ENCODE results near the gene HLA-DMB. TPM values are rescaled to one million over a fixed set of nuclear protein-coding genes. Genes with fewer than 3 reads are reported as not detected.

HLA-DMB gene
- total RNA-seq, 1 experiment from 2014 or later, result 1.1 TPM

DNA sequence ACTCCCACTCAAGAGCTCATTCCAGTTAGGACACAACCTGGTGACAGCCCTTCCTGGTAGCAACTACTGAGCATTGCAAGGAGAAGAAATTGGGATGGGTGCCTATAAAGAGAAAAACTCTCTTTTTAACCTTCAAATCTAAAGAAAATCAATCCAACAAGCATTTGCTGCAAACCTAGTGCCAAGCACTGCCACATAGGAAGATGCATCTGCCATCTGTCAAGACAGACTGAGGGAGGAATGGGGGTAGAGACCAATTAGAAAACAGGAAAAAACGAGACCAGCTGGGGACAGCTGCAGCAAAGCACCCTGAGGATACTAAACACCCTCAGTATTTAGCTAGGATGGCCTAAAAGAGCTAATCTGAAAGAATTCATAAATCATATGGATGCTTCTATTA lies 27.9 kb downstream of the HLA-DMB start:
- Mint-ChIP-seq H3K4me3 (no peak overlapping the region), H3K27ac (no peak overlapping the region), H3K4me1 (no peaks in the 10 kb centered on the region), H3K36me3 (no peaks in the 10 kb centered on the region), H3K27me3 (ENCODE audit: low read depth) (peaks cover 18% of the 10 kb centered on the region), H3K9me3 (no peaks in the 10 kb centered on the region)
- ChIA-PET POLR2A (no interaction called here), CTCF (interaction anchor here (0.8 to 3.6 kb wide), 8 partner anchors 19 to 717 kb away, joined by 3 to 35 read pairs (median 6); partner anchors contain the start of genes HLA-DMA and TAP2)
- TF ChIP-seq, protein P1, sequence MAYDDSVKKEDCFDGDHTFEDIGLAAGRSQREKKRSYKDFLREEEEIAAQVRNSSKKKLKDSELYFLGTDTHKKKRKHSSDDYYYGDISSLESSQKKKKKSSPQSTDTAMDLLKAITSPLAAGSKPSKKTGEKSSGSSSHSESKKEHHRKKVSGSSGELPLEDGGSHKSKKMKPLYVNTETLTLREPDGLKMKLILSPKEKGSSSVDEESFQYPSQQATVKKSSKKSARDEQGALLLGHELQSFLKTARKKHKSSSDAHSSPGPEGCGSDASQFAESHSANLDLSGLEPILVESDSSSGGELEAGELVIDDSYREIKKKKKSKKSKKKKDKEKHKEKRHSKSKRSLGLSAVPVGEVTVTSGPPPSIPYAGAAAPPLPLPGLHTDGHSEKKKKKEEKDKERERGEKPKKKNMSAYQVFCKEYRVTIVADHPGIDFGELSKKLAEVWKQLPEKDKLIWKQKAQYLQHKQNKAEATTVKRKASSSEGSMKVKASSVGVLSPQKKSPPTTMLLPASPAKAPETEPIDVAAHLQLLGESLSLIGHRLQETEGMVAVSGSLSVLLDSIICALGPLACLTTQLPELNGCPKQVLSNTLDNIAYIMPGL (CRISPR knock-in tag; IDR thresholded peaks at IDR 0.05), result no peak
- TF ChIP-seq, protein P2, sequence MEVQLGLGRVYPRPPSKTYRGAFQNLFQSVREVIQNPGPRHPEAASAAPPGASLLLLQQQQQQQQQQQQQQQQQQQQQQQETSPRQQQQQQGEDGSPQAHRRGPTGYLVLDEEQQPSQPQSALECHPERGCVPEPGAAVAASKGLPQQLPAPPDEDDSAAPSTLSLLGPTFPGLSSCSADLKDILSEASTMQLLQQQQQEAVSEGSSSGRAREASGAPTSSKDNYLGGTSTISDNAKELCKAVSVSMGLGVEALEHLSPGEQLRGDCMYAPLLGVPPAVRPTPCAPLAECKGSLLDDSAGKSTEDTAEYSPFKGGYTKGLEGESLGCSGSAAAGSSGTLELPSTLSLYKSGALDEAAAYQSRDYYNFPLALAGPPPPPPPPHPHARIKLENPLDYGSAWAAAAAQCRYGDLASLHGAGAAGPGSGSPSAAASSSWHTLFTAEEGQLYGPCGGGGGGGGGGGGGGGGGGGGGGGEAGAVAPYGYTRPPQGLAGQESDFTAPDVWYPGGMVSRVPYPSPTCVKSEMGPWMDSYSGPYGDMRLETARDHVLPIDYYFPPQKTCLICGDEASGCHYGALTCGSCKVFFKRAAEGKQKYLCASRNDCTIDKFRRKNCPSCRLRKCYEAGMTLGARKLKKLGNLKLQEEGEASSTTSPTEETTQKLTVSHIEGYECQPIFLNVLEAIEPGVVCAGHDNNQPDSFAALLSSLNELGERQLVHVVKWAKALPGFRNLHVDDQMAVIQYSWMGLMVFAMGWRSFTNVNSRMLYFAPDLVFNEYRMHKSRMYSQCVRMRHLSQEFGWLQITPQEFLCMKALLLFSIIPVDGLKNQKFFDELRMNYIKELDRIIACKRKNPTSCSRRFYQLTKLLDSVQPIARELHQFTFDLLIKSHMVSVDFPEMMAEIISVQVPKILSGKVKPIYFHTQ (CRISPR knock-in tag; IDR thresholded peaks at IDR 0.05), result no peak
- TF ChIP-seq PRRX2 (CRISPR knock-in tag; IDR thresholded peaks at IDR 0.05) (no peak), GRHL2 (CRISPR knock-in tag; IDR thresholded peaks at IDR 0.05; ENCODE audit: insufficient replicate concordance, severe bottlenecking) (no peak), IRF2 (CRISPR knock-in tag; IDR thresholded peaks at IDR 0.05; ENCODE audit: borderline replicate concordance, low read depth) (no peak), ZNF232 (CRISPR knock-in tag; IDR thresholded peaks at IDR 0.05) (no peak), TP53 (CRISPR knock-in tag; IDR thresholded peaks at IDR 0.05) (no peak), TEAD1 (CRISPR knock-in tag; IDR thresholded peaks at IDR 0.05) (no peak), OVOL2 (CRISPR knock-in tag; IDR thresholded peaks at IDR 0.05; ENCODE audit: borderline replicate concordance) (no peak), JUN (CRISPR knock-in tag; IDR thresholded peaks at IDR 0.05) (no peak)
- TF ChIP-seq, protein P3, sequence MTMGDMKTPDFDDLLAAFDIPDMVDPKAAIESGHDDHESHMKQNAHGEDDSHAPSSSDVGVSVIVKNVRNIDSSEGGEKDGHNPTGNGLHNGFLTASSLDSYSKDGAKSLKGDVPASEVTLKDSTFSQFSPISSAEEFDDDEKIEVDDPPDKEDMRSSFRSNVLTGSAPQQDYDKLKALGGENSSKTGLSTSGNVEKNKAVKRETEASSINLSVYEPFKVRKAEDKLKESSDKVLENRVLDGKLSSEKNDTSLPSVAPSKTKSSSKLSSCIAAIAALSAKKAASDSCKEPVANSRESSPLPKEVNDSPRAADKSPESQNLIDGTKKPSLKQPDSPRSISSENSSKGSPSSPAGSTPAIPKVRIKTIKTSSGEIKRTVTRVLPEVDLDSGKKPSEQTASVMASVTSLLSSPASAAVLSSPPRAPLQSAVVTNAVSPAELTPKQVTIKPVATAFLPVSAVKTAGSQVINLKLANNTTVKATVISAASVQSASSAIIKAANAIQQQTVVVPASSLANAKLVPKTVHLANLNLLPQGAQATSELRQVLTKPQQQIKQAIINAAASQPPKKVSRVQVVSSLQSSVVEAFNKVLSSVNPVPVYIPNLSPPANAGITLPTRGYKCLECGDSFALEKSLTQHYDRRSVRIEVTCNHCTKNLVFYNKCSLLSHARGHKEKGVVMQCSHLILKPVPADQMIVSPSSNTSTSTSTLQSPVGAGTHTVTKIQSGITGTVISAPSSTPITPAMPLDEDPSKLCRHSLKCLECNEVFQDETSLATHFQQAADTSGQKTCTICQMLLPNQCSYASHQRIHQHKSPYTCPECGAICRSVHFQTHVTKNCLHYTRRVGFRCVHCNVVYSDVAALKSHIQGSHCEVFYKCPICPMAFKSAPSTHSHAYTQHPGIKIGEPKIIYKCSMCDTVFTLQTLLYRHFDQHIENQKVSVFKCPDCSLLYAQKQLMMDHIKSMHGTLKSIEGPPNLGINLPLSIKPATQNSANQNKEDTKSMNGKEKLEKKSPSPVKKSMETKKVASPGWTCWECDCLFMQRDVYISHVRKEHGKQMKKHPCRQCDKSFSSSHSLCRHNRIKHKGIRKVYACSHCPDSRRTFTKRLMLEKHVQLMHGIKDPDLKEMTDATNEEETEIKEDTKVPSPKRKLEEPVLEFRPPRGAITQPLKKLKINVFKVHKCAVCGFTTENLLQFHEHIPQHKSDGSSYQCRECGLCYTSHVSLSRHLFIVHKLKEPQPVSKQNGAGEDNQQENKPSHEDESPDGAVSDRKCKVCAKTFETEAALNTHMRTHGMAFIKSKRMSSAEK (CRISPR knock-in tag; IDR thresholded peaks at IDR 0.05; ENCODE audit: borderline replicate concordance), result no peak
- TF ChIP-seq, protein P4, sequence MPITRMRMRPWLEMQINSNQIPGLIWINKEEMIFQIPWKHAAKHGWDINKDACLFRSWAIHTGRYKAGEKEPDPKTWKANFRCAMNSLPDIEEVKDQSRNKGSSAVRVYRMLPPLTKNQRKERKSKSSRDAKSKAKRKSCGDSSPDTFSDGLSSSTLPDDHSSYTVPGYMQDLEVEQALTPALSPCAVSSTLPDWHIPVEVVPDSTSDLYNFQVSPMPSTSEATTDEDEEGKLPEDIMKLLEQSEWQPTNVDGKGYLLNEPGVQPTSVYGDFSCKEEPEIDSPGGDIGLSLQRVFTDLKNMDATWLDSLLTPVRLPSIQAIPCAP (CRISPR knock-in tag; IDR thresholded peaks at IDR 0.05), result no peak
- TF ChIP-seq, protein P5, sequence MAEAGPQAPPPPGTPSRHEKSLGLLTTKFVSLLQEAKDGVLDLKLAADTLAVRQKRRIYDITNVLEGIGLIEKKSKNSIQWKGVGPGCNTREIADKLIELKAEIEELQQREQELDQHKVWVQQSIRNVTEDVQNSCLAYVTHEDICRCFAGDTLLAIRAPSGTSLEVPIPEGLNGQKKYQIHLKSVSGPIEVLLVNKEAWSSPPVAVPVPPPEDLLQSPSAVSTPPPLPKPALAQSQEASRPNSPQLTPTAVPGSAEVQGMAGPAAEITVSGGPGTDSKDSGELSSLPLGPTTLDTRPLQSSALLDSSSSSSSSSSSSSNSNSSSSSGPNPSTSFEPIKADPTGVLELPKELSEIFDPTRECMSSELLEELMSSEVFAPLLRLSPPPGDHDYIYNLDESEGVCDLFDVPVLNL (CRISPR knock-in tag; IDR thresholded peaks at IDR 0.05; ENCODE audit: borderline replicate concordance, low read depth), result no peak
- TF ChIP-seq, protein P6, sequence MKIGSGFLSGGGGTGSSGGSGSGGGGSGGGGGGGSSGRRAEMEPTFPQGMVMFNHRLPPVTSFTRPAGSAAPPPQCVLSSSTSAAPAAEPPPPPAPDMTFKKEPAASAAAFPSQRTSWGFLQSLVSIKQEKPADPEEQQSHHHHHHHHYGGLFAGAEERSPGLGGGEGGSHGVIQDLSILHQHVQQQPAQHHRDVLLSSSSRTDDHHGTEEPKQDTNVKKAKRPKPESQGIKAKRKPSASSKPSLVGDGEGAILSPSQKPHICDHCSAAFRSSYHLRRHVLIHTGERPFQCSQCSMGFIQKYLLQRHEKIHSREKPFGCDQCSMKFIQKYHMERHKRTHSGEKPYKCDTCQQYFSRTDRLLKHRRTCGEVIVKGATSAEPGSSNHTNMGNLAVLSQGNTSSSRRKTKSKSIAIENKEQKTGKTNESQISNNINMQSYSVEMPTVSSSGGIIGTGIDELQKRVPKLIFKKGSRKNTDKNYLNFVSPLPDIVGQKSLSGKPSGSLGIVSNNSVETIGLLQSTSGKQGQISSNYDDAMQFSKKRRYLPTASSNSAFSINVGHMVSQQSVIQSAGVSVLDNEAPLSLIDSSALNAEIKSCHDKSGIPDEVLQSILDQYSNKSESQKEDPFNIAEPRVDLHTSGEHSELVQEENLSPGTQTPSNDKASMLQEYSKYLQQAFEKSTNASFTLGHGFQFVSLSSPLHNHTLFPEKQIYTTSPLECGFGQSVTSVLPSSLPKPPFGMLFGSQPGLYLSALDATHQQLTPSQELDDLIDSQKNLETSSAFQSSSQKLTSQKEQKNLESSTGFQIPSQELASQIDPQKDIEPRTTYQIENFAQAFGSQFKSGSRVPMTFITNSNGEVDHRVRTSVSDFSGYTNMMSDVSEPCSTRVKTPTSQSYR (CRISPR knock-in tag; IDR thresholded peaks at IDR 0.05), result no peak
- TF ChIP-seq, protein P7, sequence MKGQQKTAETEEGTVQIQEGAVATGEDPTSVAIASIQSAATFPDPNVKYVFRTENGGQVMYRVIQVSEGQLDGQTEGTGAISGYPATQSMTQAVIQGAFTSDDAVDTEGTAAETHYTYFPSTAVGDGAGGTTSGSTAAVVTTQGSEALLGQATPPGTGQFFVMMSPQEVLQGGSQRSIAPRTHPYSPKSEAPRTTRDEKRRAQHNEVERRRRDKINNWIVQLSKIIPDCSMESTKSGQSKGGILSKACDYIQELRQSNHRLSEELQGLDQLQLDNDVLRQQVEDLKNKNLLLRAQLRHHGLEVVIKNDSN (CRISPR knock-in tag; IDR thresholded peaks at IDR 0.05), result no peak
- DNase-seq (ENCODE audit: low spot score) (no peak), ATAC-seq (no peak)

Measured in WTC11 (cell line).